ENCODE results near the gene ADAM19. TPM values are rescaled to one million over a fixed set of nuclear protein-coding genes. Genes with fewer than 3 reads are reported as not detected.

ADAM19 gene
- polyA plus RNA-seq, 1 of the 3 experiments (the other 2 are of a cell fraction) = 46.9 TPM

DNA sequence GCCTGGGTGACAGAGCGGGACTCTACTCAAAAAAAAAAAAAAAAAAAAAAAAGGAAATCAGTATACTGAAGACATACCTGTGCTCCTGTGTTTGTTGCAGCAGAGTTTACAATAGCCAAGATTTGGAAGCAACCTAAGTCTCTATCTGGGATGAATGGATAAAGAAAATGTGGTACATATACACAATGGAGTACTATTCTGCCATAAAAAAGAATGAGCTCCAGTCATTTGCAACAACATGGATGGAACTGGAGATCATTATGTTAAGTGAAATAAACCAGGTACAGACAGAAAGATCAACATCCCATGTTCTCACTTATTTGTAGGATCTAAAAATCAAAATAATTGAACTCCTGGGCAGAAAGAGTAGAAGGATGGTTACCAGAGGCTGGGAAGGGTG, 22.9 kb downstream of the ADAM19 start:
- H4K20me1 ChIP-seq (ENCODE audit: insufficient read depth) = peaks cover 64% of the 10 kb centered on the region
- no peaks in the 10 kb centered on the region for H3K9me2 ChIP-seq
- H3K4me1 ChIP-seq (ENCODE audit: control insufficient read depth in 1 of 2, insufficient read depth in 2 of 2, low read depth in 1 of 2, low read length in 1 of 2) = peaks cover 17 to 42% of the 10 kb centered on the region in 2 experiments
- CTCF ChIA-PET = no interaction called here
- H3K9ac ChIP-seq = no peak overlapping the region
- H3K27me3 ChIP-seq (ENCODE audit: insufficient read depth) = no peaks in the 10 kb centered on the region
- no peak overlapping the region for H3K4me3 ChIP-seq (ENCODE audit: low read depth in 2 of 2, low read length in 1 of 2)
- no peak for DNase-seq
- H3F3A ChIP-seq (replicated peaks; ENCODE audit: insufficient read depth) = peaks cover 18% of the 10 kb centered on the region
- WGBS (ENCODE audit: low lambda C conversion rate) = 90% methylated on average over 1 of the region's 1 CpG
- peaks cover 0 to 40% of the 10 kb centered on the region in 2 experiments for H3K36me3 ChIP-seq (replicated peaks in 1 of 2; ENCODE audit: control insufficient read depth in 1 of 2, insufficient read depth in 2 of 2, low read length in 1 of 2)
- no peak for TF ChIP-seq SIN3A (IDR thresholded peaks at IDR 0.05; ENCODE audit: borderline replicate concordance, low read depth, low read length)
- no peak for TF ChIP-seq FOSL2 (IDR thresholded peaks at IDR 0.05; ENCODE audit: borderline replicate concordance, low read depth)
- TF ChIP-seq YY1 (IDR thresholded peaks at IDR 0.05; ENCODE audit: low read depth) = no peak
- TF ChIP-seq EZH2phosphoT487 (IDR thresholded peaks at IDR 0.05; ENCODE audit: borderline replicate concordance, low read depth) = no peak
- TF ChIP-seq, protein P1, sequence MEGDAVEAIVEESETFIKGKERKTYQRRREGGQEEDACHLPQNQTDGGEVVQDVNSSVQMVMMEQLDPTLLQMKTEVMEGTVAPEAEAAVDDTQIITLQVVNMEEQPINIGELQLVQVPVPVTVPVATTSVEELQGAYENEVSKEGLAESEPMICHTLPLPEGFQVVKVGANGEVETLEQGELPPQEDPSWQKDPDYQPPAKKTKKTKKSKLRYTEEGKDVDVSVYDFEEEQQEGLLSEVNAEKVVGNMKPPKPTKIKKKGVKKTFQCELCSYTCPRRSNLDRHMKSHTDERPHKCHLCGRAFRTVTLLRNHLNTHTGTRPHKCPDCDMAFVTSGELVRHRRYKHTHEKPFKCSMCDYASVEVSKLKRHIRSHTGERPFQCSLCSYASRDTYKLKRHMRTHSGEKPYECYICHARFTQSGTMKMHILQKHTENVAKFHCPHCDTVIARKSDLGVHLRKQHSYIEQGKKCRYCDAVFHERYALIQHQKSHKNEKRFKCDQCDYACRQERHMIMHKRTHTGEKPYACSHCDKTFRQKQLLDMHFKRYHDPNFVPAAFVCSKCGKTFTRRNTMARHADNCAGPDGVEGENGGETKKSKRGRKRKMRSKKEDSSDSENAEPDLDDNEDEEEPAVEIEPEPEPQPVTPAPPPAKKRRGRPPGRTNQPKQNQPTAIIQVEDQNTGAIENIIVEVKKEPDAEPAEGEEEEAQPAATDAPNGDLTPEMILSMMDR (IDR thresholded peaks at IDR 0.05) = no peak
- no peak for TF ChIP-seq NFIC (IDR thresholded peaks at IDR 0.05; ENCODE audit: borderline replicate concordance)
- TF ChIP-seq, protein P2, sequence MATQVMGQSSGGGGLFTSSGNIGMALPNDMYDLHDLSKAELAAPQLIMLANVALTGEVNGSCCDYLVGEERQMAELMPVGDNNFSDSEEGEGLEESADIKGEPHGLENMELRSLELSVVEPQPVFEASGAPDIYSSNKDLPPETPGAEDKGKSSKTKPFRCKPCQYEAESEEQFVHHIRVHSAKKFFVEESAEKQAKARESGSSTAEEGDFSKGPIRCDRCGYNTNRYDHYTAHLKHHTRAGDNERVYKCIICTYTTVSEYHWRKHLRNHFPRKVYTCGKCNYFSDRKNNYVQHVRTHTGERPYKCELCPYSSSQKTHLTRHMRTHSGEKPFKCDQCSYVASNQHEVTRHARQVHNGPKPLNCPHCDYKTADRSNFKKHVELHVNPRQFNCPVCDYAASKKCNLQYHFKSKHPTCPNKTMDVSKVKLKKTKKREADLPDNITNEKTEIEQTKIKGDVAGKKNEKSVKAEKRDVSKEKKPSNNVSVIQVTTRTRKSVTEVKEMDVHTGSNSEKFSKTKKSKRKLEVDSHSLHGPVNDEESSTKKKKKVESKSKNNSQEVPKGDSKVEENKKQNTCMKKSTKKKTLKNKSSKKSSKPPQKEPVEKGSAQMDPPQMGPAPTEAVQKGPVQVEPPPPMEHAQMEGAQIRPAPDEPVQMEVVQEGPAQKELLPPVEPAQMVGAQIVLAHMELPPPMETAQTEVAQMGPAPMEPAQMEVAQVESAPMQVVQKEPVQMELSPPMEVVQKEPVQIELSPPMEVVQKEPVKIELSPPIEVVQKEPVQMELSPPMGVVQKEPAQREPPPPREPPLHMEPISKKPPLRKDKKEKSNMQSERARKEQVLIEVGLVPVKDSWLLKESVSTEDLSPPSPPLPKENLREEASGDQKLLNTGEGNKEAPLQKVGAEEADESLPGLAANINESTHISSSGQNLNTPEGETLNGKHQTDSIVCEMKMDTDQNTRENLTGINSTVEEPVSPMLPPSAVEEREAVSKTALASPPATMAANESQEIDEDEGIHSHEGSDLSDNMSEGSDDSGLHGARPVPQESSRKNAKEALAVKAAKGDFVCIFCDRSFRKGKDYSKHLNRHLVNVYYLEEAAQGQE (IDR thresholded peaks at IDR 0.05; ENCODE audit: low read depth, low read length) = no peak
- no peak for TF ChIP-seq GABPA (IDR thresholded peaks at IDR 0.05; ENCODE audit: low read depth)
- TF ChIP-seq EP300 (IDR thresholded peaks at IDR 0.05; ENCODE audit: borderline replicate concordance in 1 of 2, low read depth in 1 of 2, low read length in 1 of 2) = no peak
- no peak for TF ChIP-seq TCF12 (IDR thresholded peaks at IDR 0.05)
- TF ChIP-seq CHD2 (IDR thresholded peaks at IDR 0.05; ENCODE audit: low read length, partially characterized antibody) = no peak
- no peak for TF ChIP-seq MXI1 (IDR thresholded peaks at IDR 0.05; ENCODE audit: low read depth, low read length)
- no peak overlapping the region for H3K27ac ChIP-seq (ENCODE audit: low read depth in 2 of 2, low read length in 1 of 2)
- H3K79me2 ChIP-seq (ENCODE audit: insufficient read depth) = peaks cover 100% of the 10 kb centered on the region
- no peaks in the 10 kb centered on the region for H3K9me3 ChIP-seq
- no peak overlapping the region for H3K4me2 ChIP-seq
- H2AFZ ChIP-seq (ENCODE audit: low read depth) = no peak overlapping the region
- POLR2A ChIA-PET = no interaction called here

DNA sequence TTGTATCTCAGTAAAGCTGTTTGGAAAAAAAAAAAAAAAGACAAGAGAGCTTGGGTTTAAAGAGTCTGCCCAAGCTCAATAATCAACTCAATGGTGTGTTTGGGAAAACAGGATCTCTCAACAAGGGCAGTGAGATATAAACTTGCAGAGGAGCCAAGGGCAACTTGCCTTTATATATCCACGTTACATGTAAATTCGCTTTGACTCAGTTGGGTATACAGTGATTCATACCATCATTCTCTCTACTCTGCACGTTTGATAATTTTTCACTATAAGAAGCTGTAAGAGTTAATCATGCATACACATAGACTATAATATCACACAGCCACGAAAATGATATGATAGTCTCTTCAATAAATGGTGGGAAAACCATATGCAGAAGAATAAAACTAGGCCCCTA, 24.9 kb downstream of the ADAM19 start:
- Histone ChIP-seq H3K4me3 (ENCODE audit: low read depth in 2 of 2, low read length in 1 of 2) (no peak overlapping the region), H3K27ac (ENCODE audit: low read depth in 2 of 2, low read length in 1 of 2) (peak overlapping the region in 1 of 2 experiments; percentile 74; a peak in 2 of 4 replicates), H3K27me3 (ENCODE audit: insufficient read depth) (no peaks in the 10 kb centered on the region), H2AFZ (ENCODE audit: low read depth) (no peak overlapping the region), H3K79me2 (ENCODE audit: insufficient read depth) (peaks cover 100% of the 10 kb centered on the region), H4K20me1 (ENCODE audit: insufficient read depth) (peaks cover 69% of the 10 kb centered on the region), H3K9me2 (no peaks in the 10 kb centered on the region), H3K9me3 (no peaks in the 10 kb centered on the region), H3K36me3 (replicated peaks in 1 of 2; ENCODE audit: control insufficient read depth in 1 of 2, insufficient read depth in 2 of 2, low read length in 1 of 2) (peaks cover 0 to 38% of the 10 kb centered on the region in 2 experiments), H3K9ac (no peak overlapping the region), H3K4me2 (no peak overlapping the region), H3F3A (replicated peaks; ENCODE audit: insufficient read depth) (peaks cover 8% of the 10 kb centered on the region), H3K4me1 (ENCODE audit: control insufficient read depth in 1 of 2, insufficient read depth in 2 of 2, low read depth in 1 of 2, low read length in 1 of 2) (peaks cover 15 to 48% of the 10 kb centered on the region in 2 experiments)
- POLR2A ChIA-PET = no interaction called here
- WGBS (ENCODE audit: low lambda C conversion rate) = 81% methylated on average over 4 of the region's 4 CpGs
- CTCF ChIA-PET = interaction anchor here (1.5 kb wide), 1 partner anchor 11 kb away, joined by 3 read pairs; no protein-coding TSS in a partner anchor
- no peak for DNase-seq
- TF ChIP-seq, protein P2 (IDR thresholded peaks at IDR 0.05; ENCODE audit: low read depth, low read length) = no peak
- TF ChIP-seq, protein P3, sequence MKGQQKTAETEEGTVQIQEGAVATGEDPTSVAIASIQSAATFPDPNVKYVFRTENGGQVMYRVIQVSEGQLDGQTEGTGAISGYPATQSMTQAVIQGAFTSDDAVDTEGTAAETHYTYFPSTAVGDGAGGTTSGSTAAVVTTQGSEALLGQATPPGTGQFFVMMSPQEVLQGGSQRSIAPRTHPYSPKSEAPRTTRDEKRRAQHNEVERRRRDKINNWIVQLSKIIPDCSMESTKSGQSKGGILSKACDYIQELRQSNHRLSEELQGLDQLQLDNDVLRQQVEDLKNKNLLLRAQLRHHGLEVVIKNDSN (IDR thresholded peaks at IDR 0.05; ENCODE audit: borderline replicate concordance, low read depth) = no peak
- TF ChIP-seq, protein P4, sequence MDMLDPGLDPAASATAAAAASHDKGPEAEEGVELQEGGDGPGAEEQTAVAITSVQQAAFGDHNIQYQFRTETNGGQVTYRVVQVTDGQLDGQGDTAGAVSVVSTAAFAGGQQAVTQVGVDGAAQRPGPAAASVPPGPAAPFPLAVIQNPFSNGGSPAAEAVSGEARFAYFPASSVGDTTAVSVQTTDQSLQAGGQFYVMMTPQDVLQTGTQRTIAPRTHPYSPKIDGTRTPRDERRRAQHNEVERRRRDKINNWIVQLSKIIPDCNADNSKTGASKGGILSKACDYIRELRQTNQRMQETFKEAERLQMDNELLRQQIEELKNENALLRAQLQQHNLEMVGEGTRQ (IDR thresholded peaks at IDR 0.05; ENCODE audit: borderline replicate concordance, low read depth, low read length) = no peak
- TF ChIP-seq, protein P5, sequence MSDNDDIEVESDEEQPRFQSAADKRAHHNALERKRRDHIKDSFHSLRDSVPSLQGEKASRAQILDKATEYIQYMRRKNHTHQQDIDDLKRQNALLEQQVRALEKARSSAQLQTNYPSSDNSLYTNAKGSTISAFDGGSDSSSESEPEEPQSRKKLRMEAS (IDR thresholded peaks at IDR 0.05; ENCODE audit: low read depth) = no peak
- no peak for TF ChIP-seq FOXM1 (IDR thresholded peaks at IDR 0.05; ENCODE audit: low read depth)

Measured in SK-N-SH (cell line).